GM23248 (cell line): ENCODE measurements around the gene ACAA2. TPM values are rescaled to one million over a fixed set of nuclear protein-coding genes. Genes with fewer than 3 reads are reported as not detected.

Experiments used
- DNase-seq: peaks from one replicate; pipeline ENCODE4 v3.0.0-alpha.2; 2015
- H2AFZ ChIP-seq: fragments of 200-600 bp; sonication (generic); 2 replicates; pipeline ENCODE4 v1.6.1; 2016; ENCODE audit warnings: antibody characterized with exemption
- H3F3A ChIP-seq: fragments of 200-600 bp; sonication (generic); 2 replicates; pipeline ENCODE4 v1.6.1; 2016; ENCODE audit warnings: mild to moderate bottlenecking, antibody characterized with exemption, mixed run types; ENCODE audit not compliant: insufficient read depth
- H3K27ac ChIP-seq: fragments of 200-600 bp; sonication (generic); 2 replicates; pipeline ENCODE4 v1.5.1; 2016; ENCODE audit warnings: mild to moderate bottlenecking
- H3K27me3 ChIP-seq: fragments of 200-600 bp; sonication (generic); replicated peaks from 2 replicates; pipeline ENCODE4 v1.6.1; 2016; ENCODE audit warnings: mild to moderate bottlenecking; ENCODE audit not compliant: insufficient read depth
- H3K36me3 ChIP-seq: fragments of 200-600 bp; sonication (generic); 2 replicates; pipeline ENCODE4 v1.6.1; 2016; ENCODE audit warnings: low read depth, mild to moderate bottlenecking
- H3K4me1 ChIP-seq: fragments of 200-600 bp; sonication (generic); 2 replicates; pipeline ENCODE4 v1.6.1; 2016; ENCODE audit warnings: mild to moderate bottlenecking; ENCODE audit not compliant: insufficient read depth
- H3K4me2 ChIP-seq: fragments of 200-600 bp; sonication (generic); one replicate; pipeline ENCODE4 v1.6.1; 2016; ENCODE audit warnings: mild to moderate bottlenecking; ENCODE audit not compliant: unreplicated experiment
- H3K4me3 ChIP-seq: fragments of 200-600 bp; sonication (generic); 2 replicates; pipeline ENCODE4 v1.5.1; 2016; ENCODE audit warnings: mild to moderate bottlenecking
- H3K79me2 ChIP-seq: fragments of 200-600 bp; sonication (generic); 2 replicates; pipeline ENCODE4 v1.6.1; 2016; ENCODE audit warnings: mild to moderate bottlenecking; ENCODE audit not compliant: insufficient read depth
- H3K9ac ChIP-seq: fragments of 200-600 bp; sonication (generic); 2 replicates; pipeline ENCODE4 v1.6.1; 2016; ENCODE audit warnings: mild to moderate bottlenecking
- H3K9me2 ChIP-seq: fragments of 200-600 bp; sonication (generic); 2 replicates; pipeline ENCODE4 v1.6.1; 2016; ENCODE audit warnings: mixed run types, mild to moderate bottlenecking, moderate library complexity; ENCODE audit not compliant: insufficient read depth
- H3K9me3 ChIP-seq: fragments of 200-600 bp; sonication (generic); one replicate; pipeline ENCODE4 v1.6.1; 2017; ENCODE audit warnings: low read depth
- H4K20me1 ChIP-seq: fragments of 200-600 bp; sonication (generic); 2 replicates; pipeline ENCODE4 v1.6.0; 2016; ENCODE audit not compliant: insufficient read depth
- EZH2 ChIP-seq: fragments of 200-600 bp; sonication (generic); IDR thresholded peaks from 2 replicates; pipeline ENCODE4 v1.6.1; 2018; ENCODE audit warnings: antibody characterized with exemption, mild to moderate bottlenecking; ENCODE audit not compliant: insufficient read depth, poor library complexity, severe bottlenecking
- EZH2phosphoT487 ChIP-seq: fragments of 200-600 bp; sonication (generic); IDR thresholded peaks from 2 replicates; pipeline ENCODE4 v1.6.1; 2018; ENCODE audit warnings: antibody characterized with exemption, moderate library complexity, mild to moderate bottlenecking, low read depth; ENCODE audit not compliant: insufficient read depth
- WGBS, 2 experiments: methylation state at CpG; one replicate each; pipeline ENCODE4 v1.1.6; 2015 to 2017; ENCODE audit warnings: low lambda C conversion rate in 2 of 2, low coverage in 1 of 2; ENCODE audit errors: missing lambda C conversion rate in 2 of 2; 5-methylcytosine and 5-hydroxymethylcytosine counted together
- in situ Hi-C: fragments of 300-500 bp; cut with MboI; formaldehyde crosslinking; loops from 2 replicates; pipeline ENCODE4 v1.15.0; 2020
- polyA plus RNA-seq: library from polyadenylated mRNA; unstranded; fragments of >200 nt; fragmentation: Nextera tagmentation; extraction: Ambion mirVana; gene quantifications from 2 replicates; pipeline ENCODE4 v1.2.1, GENCODE V29; 2016
- total RNA-seq: library from RNA; depleted of rRNA; stranded (reverse); fragments of >200 nt; shearing (Covaris generic); gene quantifications from 2 replicates; pipeline ENCODE4 v1.2.3, GENCODE V29; 2014

Gene ACAA2
- total and polyA plus RNA-seq, 2 experiments from 2014 or later, result 55.6 to 94.8 TPM

DNA sequence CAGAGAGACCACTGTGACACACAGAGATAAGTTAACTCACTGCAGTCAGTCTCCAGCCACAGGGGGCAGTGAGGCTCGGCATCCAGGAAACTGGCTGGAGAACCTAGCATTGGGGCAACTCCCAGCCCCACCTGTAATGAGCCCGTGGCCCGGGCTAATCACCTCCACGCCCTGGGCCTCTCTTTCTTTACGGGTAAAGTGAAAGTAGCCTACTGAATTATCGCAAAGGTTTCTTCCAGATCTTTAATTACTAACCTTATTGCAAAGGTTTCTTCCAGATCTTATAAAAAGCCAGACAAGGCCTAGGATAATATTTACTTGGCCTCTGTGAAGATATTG is 45.7 kb upstream of the ACAA2 start:
- Histone ChIP-seq H3K36me3 (no peaks in the 10 kb centered on the region), H3K9me2 (no peaks in the 10 kb centered on the region), H2AFZ (no peak overlapping the region), H3K4me1 (peaks cover 4% of the 10 kb centered on the region; the same call in 1 of the 2 replicates), H4K20me1 (no peaks in the 10 kb centered on the region), H3K79me2 (no peaks in the 10 kb centered on the region), H3K4me2 (no peak overlapping the region), H3K9me3 (no peaks in the 10 kb centered on the region), H3K9ac (no peak overlapping the region), H3F3A (no peaks in the 10 kb centered on the region), H3K27me3 (no peaks in the 10 kb centered on the region; the same call in 1 of the 2 replicates), H3K4me3 (no peak overlapping the region), H3K27ac (no peak overlapping the region)
- no peak for TF ChIP-seq EZH2phosphoT487
- no peak for TF ChIP-seq EZH2
- no peak for DNase-seq
- in situ Hi-C loops, result loop anchor here (5.0 to 10.0 kb wide), 2 partner anchors 56 to 347 kb away; no protein-coding TSS in a partner anchor
- 55 to 58% methylated on average over 6 of the region's 6 CpGs for WGBS, 2 experiments

DNA sequence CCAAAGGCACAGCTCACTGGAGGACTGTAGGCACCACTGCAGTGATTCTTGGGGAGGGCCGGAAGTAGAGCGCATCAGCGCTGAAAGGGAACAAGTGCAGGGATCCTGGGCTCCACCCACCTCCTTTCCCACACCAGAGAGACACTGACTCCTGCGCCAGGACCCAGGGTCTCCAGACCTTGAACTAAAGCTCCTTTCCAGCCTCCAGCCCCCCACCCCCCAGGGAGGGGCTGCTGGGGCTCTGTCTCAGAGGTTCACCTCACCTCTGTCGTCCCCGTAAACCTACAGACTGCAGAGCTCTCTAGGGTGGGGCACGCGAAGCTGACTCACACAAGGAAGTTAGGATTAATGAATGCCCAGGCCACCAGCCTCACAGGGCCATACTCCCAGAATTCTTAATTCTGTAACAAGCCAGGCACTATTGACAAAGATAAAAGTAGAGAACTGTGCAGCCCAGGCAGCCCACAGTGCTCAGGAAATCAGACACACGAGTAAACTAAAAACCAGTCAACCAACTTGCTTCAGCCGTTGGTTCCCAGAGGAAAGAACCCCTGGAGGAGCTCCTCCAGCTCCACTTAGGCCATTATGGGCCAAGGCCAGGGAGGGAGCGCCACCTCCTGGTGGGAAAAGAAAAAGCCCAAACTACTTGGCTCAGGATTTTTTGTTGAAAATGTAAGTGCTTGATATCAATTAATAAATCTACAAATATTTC is 45.1 kb upstream of the ACAA2 start:
- H2AFZ ChIP-seq, result peak overlapping the region; percentile 33
- in situ Hi-C loops, result loop anchor here (5.0 to 10.0 kb wide), 2 partner anchors 56 to 346 kb away; no protein-coding TSS in a partner anchor

DNA sequence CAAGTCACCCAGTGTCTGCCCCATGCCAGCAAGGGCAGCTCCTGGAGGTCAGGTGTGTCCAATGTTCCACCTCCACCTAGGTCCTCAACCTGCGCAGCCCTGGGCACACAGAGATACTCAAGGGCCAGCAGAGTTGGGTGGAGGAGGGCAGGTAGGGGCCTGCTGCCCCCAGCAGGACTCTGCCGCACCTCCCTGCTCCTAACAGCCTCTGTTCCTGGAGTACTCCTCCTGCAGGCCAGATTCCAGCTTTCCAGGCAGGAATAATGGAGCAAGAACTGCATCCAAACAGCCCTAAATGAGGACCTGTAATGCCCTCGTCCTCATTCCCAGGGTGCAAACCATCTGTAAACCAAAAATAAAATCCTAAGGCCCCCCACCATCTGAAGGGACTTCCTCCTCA is 44.4 kb upstream of the ACAA2 start:
- Histone ChIP-seq H3K9me2 (no peaks in the 10 kb centered on the region), H3K4me2 (no peak overlapping the region), H3K27me3 (no peaks in the 10 kb centered on the region; the same call in 1 of the 2 replicates), H3K9ac (no peak overlapping the region), H3K27ac (no peak overlapping the region), H3K79me2 (no peaks in the 10 kb centered on the region), H3F3A (no peaks in the 10 kb centered on the region), H2AFZ (no peak overlapping the region), H4K20me1 (no peaks in the 10 kb centered on the region), H3K9me3 (no peaks in the 10 kb centered on the region), H3K36me3 (no peaks in the 10 kb centered on the region), H3K4me1 (peaks cover 4% of the 10 kb centered on the region; the same call in 1 of the 2 replicates), H3K4me3 (no peak overlapping the region)
- 73 to 75% methylated on average over 3 of the region's 3 CpGs for WGBS, 2 experiments
- in situ Hi-C loops, result loop anchor here (5.0 to 10.0 kb wide), 2 partner anchors 57 to 345 kb away; no protein-coding TSS in a partner anchor
- TF ChIP-seq EZH2, result no peak
- no peak for TF ChIP-seq EZH2phosphoT487
- no peak for DNase-seq

More for the DNA sequence above, 45.1 kb upstream of the ACAA2 start:
- Histone ChIP-seq H3K27me3 (no peaks in the 10 kb centered on the region; the same call in 1 of the 2 replicates), H3K4me3 (no peak overlapping the region), H3K4me2 (peak overlapping the region; percentile 3), H3F3A (no peaks in the 10 kb centered on the region), H3K9me2 (no peaks in the 10 kb centered on the region), H3K79me2 (no peaks in the 10 kb centered on the region), H3K4me1 (peaks cover 4% of the 10 kb centered on the region; the same call in 1 of the 2 replicates), H3K36me3 (no peaks in the 10 kb centered on the region), H3K9me3 (no peaks in the 10 kb centered on the region), H3K27ac (no peak overlapping the region), H3K9ac (no peak overlapping the region), H4K20me1 (no peaks in the 10 kb centered on the region)
- DNase-seq, result peak; percentile 77
- TF ChIP-seq EZH2phosphoT487 (no peak), EZH2 (no peak)
- WGBS, 2 experiments, result 37% methylated on average over 11 of the region's 11 CpGs

DNA sequence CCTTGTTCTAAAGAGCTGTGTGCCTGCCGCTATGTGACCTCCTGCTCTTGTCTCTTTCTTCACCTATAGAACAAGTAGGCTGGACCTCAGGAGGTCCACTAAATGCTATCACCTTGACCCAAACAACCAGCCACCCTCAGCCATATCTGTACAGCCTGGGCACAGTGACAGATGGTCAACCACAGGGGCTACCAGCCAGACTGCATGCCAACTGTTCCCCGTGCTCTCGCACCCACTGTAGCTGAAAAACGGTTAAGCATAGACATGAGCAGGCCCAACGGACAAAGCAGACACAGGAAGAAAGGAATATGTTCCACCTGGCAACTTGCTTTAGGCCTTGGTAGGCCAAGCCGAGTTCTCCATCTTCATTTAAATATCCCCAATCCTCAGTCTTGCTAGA is 43.2 kb upstream of the ACAA2 start:
- Histone ChIP-seq H3K27ac (no peak overlapping the region), H4K20me1 (no peaks in the 10 kb centered on the region), H3K79me2 (no peaks in the 10 kb centered on the region), H3K27me3 (no peaks in the 10 kb centered on the region), H3K4me1 (peaks cover 4% of the 10 kb centered on the region; the same call in 1 of the 2 replicates), H3K4me2 (no peak overlapping the region), H3K9me2 (no peaks in the 10 kb centered on the region), H3K36me3 (no peaks in the 10 kb centered on the region), H2AFZ (no peak overlapping the region), H3K4me3 (no peak overlapping the region), H3K9me3 (no peaks in the 10 kb centered on the region), H3K9ac (no peak overlapping the region), H3F3A (no peaks in the 10 kb centered on the region)
- in situ Hi-C loops, result loop anchor here (5.0 to 10.0 kb wide), 2 partner anchors 58 to 344 kb away; no protein-coding TSS in a partner anchor
- 95 to 97% methylated on average over 6 of the region's 6 CpGs for WGBS, 2 experiments
- no peak for DNase-seq
- TF ChIP-seq EZH2phosphoT487 (no peak), EZH2 (no peak)
